Measurements from ENCODE around the gene NT5E.

DNA sequence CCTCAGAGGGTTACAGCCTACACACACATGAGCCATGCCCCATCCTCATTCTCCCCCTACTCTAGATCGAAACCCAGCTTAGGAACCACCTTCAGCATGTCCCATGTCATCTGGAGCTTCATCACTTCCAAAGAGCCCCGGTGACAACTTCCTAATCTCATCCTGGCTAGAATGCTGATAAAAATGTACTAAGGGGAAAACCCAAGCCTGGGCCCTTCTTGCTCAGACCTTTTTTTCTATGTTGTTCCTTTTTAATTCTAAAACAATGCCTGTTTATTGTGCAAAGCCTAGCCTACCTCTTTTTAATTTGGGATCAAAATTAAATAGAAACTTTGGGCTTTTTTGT, 44.1 kb upstream of the NT5E start:
- TF ChIP-seq POLR2A (IDR thresholded peaks at IDR 0.05; ENCODE audit: low read depth, low read length) (no peak), POLR2AphosphoS5 (IDR thresholded peaks at IDR 0.05; ENCODE audit: low read depth, low read length) (no peak), TAF1 (IDR thresholded peaks at IDR 0.05; ENCODE audit: low read depth, low read length) (no peak)

Measured in GM12891 (cell line).